ENCODE measurements around the gene CNTNAP2. TPM values are rescaled to one million over a fixed set of nuclear protein-coding genes. Genes with fewer than 3 reads are reported as not detected.

Gene CNTNAP2
- total RNA-seq, 2 donors from 2014 or later = 4.4 to 8.5 TPM

- H3K4me3 ChIP-seq = no peak overlapping the region
- no peaks in the 10 kb centered on the region for H3K9me3 ChIP-seq
- H3K4me1 ChIP-seq = no peaks in the 10 kb centered on the region
- H3K27me3 ChIP-seq = no peaks in the 10 kb centered on the region
- H3K36me3 ChIP-seq = no peaks in the 10 kb centered on the region
- TF ChIP-seq, protein P1, sequence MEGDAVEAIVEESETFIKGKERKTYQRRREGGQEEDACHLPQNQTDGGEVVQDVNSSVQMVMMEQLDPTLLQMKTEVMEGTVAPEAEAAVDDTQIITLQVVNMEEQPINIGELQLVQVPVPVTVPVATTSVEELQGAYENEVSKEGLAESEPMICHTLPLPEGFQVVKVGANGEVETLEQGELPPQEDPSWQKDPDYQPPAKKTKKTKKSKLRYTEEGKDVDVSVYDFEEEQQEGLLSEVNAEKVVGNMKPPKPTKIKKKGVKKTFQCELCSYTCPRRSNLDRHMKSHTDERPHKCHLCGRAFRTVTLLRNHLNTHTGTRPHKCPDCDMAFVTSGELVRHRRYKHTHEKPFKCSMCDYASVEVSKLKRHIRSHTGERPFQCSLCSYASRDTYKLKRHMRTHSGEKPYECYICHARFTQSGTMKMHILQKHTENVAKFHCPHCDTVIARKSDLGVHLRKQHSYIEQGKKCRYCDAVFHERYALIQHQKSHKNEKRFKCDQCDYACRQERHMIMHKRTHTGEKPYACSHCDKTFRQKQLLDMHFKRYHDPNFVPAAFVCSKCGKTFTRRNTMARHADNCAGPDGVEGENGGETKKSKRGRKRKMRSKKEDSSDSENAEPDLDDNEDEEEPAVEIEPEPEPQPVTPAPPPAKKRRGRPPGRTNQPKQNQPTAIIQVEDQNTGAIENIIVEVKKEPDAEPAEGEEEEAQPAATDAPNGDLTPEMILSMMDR (IDR thresholded peaks at IDR 0.05) = no peak
- no peak for DNase-seq
- no peak overlapping the region for H3K27ac ChIP-seq
- intact Hi-C loops (cut with DNase I) = no loop called here
- H3K9ac ChIP-seq (ENCODE audit: low read depth in 2 of 2, low read length in 2 of 2) = no peak overlapping the region
Measured at GRCh38 chr7:147569116-147569913, 1452.7 kb downstream of the CNTNAP2 start.

- Histone ChIP-seq H3K4me1 (no peaks in the 10 kb centered on the region), H3K9ac (ENCODE audit: low read depth in 2 of 2, low read length in 2 of 2) (no peak overlapping the region), H3K36me3 (no peaks in the 10 kb centered on the region), H3K27ac (no peak overlapping the region), H3K4me3 (no peak overlapping the region), H3K27me3 (no peaks in the 10 kb centered on the region), H3K9me3 (no peaks in the 10 kb centered on the region)
- TF ChIP-seq, protein P1 (IDR thresholded peaks at IDR 0.05) = no peak
- no peak for DNase-seq
- intact Hi-C loops (cut with DNase I) = no loop called here
Measured at GRCh38 chr7:147570390-147570789, 1453.8 kb downstream of the CNTNAP2 start.

DNA sequence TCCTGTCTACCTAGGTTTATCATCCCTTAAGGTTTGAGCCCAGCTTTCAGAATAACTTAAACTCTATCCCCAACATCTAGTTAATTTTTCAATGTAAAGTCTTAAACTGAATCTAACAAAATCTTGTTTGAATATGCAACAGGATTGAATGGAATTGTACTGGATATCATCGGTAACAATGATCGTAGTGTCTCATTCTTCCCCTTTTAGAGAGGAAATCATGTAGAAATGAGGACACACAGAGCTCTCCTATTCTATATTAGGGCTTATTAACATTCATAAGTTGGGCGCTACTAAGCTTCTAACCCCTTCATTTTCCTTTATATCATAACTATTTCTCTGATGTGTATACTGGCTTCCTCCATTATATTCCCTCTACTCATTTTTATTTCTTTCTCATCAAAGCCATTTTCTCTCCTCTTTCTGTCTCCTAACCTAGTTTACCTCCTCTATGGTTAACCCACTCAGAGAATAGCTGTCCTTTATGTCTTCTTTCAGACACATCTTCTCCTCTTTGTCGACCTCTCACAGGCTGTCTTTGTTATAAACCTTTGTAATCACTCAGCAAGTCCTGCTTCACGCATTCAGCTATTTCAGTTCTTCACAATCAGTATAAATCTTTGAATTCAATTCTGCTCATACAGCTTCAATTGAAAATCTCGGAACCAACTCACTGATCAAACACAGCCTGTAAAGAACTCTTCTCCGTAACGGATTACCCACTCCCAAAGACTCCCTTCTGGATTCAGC is 1455.0 kb downstream of the CNTNAP2 start:
- H3K27ac ChIP-seq = no peak overlapping the region
- no peaks in the 10 kb centered on the region for H3K36me3 ChIP-seq
- no peaks in the 10 kb centered on the region for H3K27me3 ChIP-seq
- no peaks in the 10 kb centered on the region for H3K4me1 ChIP-seq
- intact Hi-C loops (cut with DNase I) = no loop called here
- no peaks in the 10 kb centered on the region for H3K9me3 ChIP-seq
- TF ChIP-seq, protein P1 (IDR thresholded peaks at IDR 0.05) = no peak
- no peak overlapping the region for H3K9ac ChIP-seq (ENCODE audit: low read depth in 2 of 2, low read length in 2 of 2)
- DNase-seq = no peak
- no peak overlapping the region for H3K4me3 ChIP-seq

- no peak overlapping the region for H3K27ac ChIP-seq
Measured at GRCh38 chr7:147578196-147578595, 1461.6 kb downstream of the CNTNAP2 start.

GRCh38 chr7:147579148-147579547 is 1462.5 kb downstream of the CNTNAP2 start:
- H3K36me3 ChIP-seq = no peaks in the 10 kb centered on the region
- no peak overlapping the region for H3K9ac ChIP-seq (ENCODE audit: low read depth in 2 of 2, low read length in 2 of 2)
- no peaks in the 10 kb centered on the region for H3K4me1 ChIP-seq
- no peaks in the 10 kb centered on the region for H3K27me3 ChIP-seq
- no peaks in the 10 kb centered on the region for H3K9me3 ChIP-seq
- no peak overlapping the region for H3K4me3 ChIP-seq
- DNase-seq = no peak
- H3K27ac ChIP-seq = no peak overlapping the region
- TF ChIP-seq, protein P1 (IDR thresholded peaks at IDR 0.05) = no peak
- intact Hi-C loops (cut with DNase I) = no loop called here

More at GRCh38 chr7:147578196-147578595, 1461.6 kb downstream of the CNTNAP2 start:
- H3K36me3 ChIP-seq = no peaks in the 10 kb centered on the region
- no peak overlapping the region for H3K4me3 ChIP-seq
- TF ChIP-seq, protein P1 (IDR thresholded peaks at IDR 0.05) = no peak
- H3K4me1 ChIP-seq = no peaks in the 10 kb centered on the region
- DNase-seq = no peak
- H3K9me3 ChIP-seq = no peaks in the 10 kb centered on the region
- H3K9ac ChIP-seq (ENCODE audit: low read depth in 2 of 2, low read length in 2 of 2) = no peak overlapping the region
- intact Hi-C loops (cut with DNase I) = no loop called here
- H3K27me3 ChIP-seq = no peaks in the 10 kb centered on the region
